Neural cell (in vitro differentiated cells): Measurements from ENCODE around the gene ACSS1. TPM values are rescaled to one million over a fixed set of nuclear protein-coding genes. Genes with fewer than 3 reads are reported as not detected.
A peak's percentile ranks its signal among the peaks of the same experiment; 100 is the strongest.

ENCODE experiments used
- H2AFZ ChIP-seq: fragments of 200-600, 300-800 bp; sonication (generic), shearing (Covaris generic); 2 replicates; pipeline ENCODE4 v1.6.0; 2014; ENCODE audit warnings: low read depth, mild to moderate bottlenecking, antibody characterized with exemption, low read length, moderate library complexity
- H3F3A ChIP-seq: fragments of 200-600 bp; shearing (Covaris generic); 2 replicates; pipeline ENCODE4 v1.6.1; 2016; ENCODE audit warnings: mild to moderate bottlenecking, moderate library complexity, mixed read lengths, antibody characterized with exemption, low read length; ENCODE audit not compliant: insufficient read depth, poor library complexity, severe bottlenecking
- H3K27ac ChIP-seq: fragments of 200-600, 300-800 bp; sonication (generic), shearing (Covaris generic); 2 replicates; pipeline ENCODE4 v1.5.1; 2014; ENCODE audit warnings: mild to moderate bottlenecking, low read length, moderate library complexity
- H3K27me3 ChIP-seq: fragments of 300-800, 200-600 bp; sonication (generic), shearing (Covaris generic); 2 replicates; pipeline ENCODE4 v1.6.0; 2014; ENCODE audit warnings: mild to moderate bottlenecking, low read depth, low read length, moderate library complexity; ENCODE audit not compliant: insufficient read depth
- H3K36me3 ChIP-seq: fragments of 300-800, 200-600 bp; sonication (generic), shearing (Covaris generic); 2 replicates; pipeline ENCODE4 v1.5.1; 2014; ENCODE audit warnings: mild to moderate bottlenecking, antibody characterized with exemption, low read length, moderate library complexity; ENCODE audit not compliant: insufficient read depth
- H3K4me2 ChIP-seq: fragments of 300-800, 200-600 bp; sonication (generic), shearing (Covaris generic); 2 replicates; pipeline ENCODE4 v1.6.0; 2014; ENCODE audit warnings: mild to moderate bottlenecking, low read length
- H3K4me3 ChIP-seq: fragments of 300-800, 200-600 bp; sonication (generic), shearing (Covaris generic); 2 replicates; pipeline ENCODE4 v1.5.1; 2014; ENCODE audit warnings: mild to moderate bottlenecking, low read length, moderate library complexity
- H3K79me2 ChIP-seq: fragments of 200-600 bp; shearing (Covaris generic); replicated peaks from 2 replicates; pipeline ENCODE4 v1.6.0; 2014; ENCODE audit warnings: mild to moderate bottlenecking, low read length, moderate library complexity; ENCODE audit not compliant: insufficient read depth
- H3K9ac ChIP-seq: fragments of 300-800, 200-600 bp; sonication (generic), shearing (Covaris generic); 2 replicates; pipeline ENCODE4 v1.6.1; 2016; ENCODE audit warnings: mild to moderate bottlenecking, low read length, mixed read lengths
- H3K9me2 ChIP-seq: fragments of 200-600 bp; shearing (Covaris generic); 2 replicates; pipeline ENCODE4 v1.6.1; 2016; ENCODE audit warnings: mild to moderate bottlenecking, low read length, mixed read lengths; ENCODE audit not compliant: insufficient read depth
- H3K9me3 ChIP-seq: fragments of 200-600, 300-800 bp; sonication (generic), shearing (Covaris generic); 2 replicates; pipeline ENCODE4 v1.6.1; 2016; ENCODE audit warnings: mild to moderate bottlenecking, mixed run types, low read length, moderate library complexity, mixed read lengths
- H4K20me1 ChIP-seq: fragments of 200-600 bp; shearing (Covaris generic); 2 replicates; pipeline ENCODE4 v1.6.1; 2016; ENCODE audit warnings: mild to moderate bottlenecking, mixed run types; ENCODE audit not compliant: insufficient read depth
- CTCF ChIP-seq: fragments of 450-650 bp; IDR thresholded peaks from 2 replicates; pipeline ENCODE4 v1.5.1; 2014; ENCODE audit warnings: antibody characterized with exemption, mild to moderate bottlenecking, moderate library complexity; ENCODE audit not compliant: poor library complexity, severe bottlenecking
- EP300 ChIP-seq: fragments of 450-650 bp; conservative IDR thresholded peaks from 2 replicates; pipeline ENCODE4 v1.6.1; 2014; ENCODE audit warnings: antibody characterized with exemption, mild to moderate bottlenecking, moderate library complexity; ENCODE audit not compliant: poor library complexity, severe bottlenecking
- EZH2 ChIP-seq: fragments of 200-600, 300-800 bp; shearing (Covaris generic), sonication (generic); IDR thresholded peaks from 2 replicates; pipeline ENCODE4 v1.6.1; 2014; ENCODE audit warnings: antibody characterized with exemption, low read length, borderline replicate concordance, mild to moderate bottlenecking; ENCODE audit not compliant: insufficient read depth, poor library complexity, severe bottlenecking
- MXI1 ChIP-seq: fragments of 450-650 bp; conservative IDR thresholded peaks from 2 replicates; pipeline ENCODE4 v1.6.1; 2014; ENCODE audit warnings: antibody characterized with exemption, mild to moderate bottlenecking; ENCODE audit not compliant: poor library complexity, severe bottlenecking
- POLR2AphosphoS5 ChIP-seq: IDR thresholded peaks from 2 replicates; pipeline ENCODE4 v1.6.1; 2012
- RAD21 ChIP-seq: fragments of 450-650 bp; conservative IDR thresholded peaks from 2 replicates; pipeline ENCODE4 v1.6.1; 2014; ENCODE audit warnings: antibody characterized with exemption, mild to moderate bottlenecking, moderate library complexity
- REST ChIP-seq: IDR thresholded peaks from 2 replicates; pipeline ENCODE4 v1.6.1; 2012; ENCODE audit warnings: borderline replicate concordance
- SMC3 ChIP-seq: fragments of 450-650 bp; conservative IDR thresholded peaks from 2 replicates; pipeline ENCODE4 v1.6.1; 2014; ENCODE audit warnings: antibody characterized with exemption, mild to moderate bottlenecking, moderate library complexity; ENCODE audit not compliant: poor library complexity
- TAF1 ChIP-seq: IDR thresholded peaks from 2 replicates; pipeline ENCODE4 v1.6.1; 2012; ENCODE audit warnings: low read depth
- polyA plus RNA-seq: library from polyadenylated mRNA; depleted of rRNA; stranded (reverse); fragments of >200 nt; gene quantifications from 2 replicates; pipeline ENCODE4 v1.2.3, GENCODE V29; 2014

ACSS1 gene
- polyA plus RNA-seq, 1 donor from 2014 or later, result not detected

GRCh38 chr20:24991897-24992486 lies 65.9 kb downstream of the ACSS1 start:
- no peak for TF ChIP-seq SMC3
- peak; percentile 0 for TF ChIP-seq RAD21
- no peak for TF ChIP-seq TAF1
- Histone ChIP-seq H3K79me2 (peaks cover 40% of the 10 kb centered on the region), H3K36me3 (no peaks in the 10 kb centered on the region), H3K9me2 (no peaks in the 10 kb centered on the region), H4K20me1 (no peaks in the 10 kb centered on the region), H3K9ac (peak overlapping the region; percentile 93), H3K27ac (peak overlapping the region; percentile 83), H3K27me3 (no peaks in the 10 kb centered on the region), H3K9me3 (no peaks in the 10 kb centered on the region), H3K4me2 (peak overlapping the region; percentile 42), H3F3A (no peaks in the 10 kb centered on the region), H3K4me3 (peak overlapping the region; percentile 97), H2AFZ (peak overlapping the region; percentile 71)

- Histone ChIP-seq H2AFZ (no peak overlapping the region), H3K9ac (no peak overlapping the region), H3K27ac (no peak overlapping the region), H3K4me3 (peak overlapping the region; percentile 97), H3K9me2 (no peaks in the 10 kb centered on the region), H4K20me1 (no peaks in the 10 kb centered on the region), H3K4me2 (peak overlapping the region; percentile 42), H3K27me3 (no peaks in the 10 kb centered on the region), H3F3A (no peaks in the 10 kb centered on the region), H3K79me2 (peaks cover 41% of the 10 kb centered on the region), H3K36me3 (no peaks in the 10 kb centered on the region), H3K9me3 (no peaks in the 10 kb centered on the region)
- TF ChIP-seq SMC3, result no peak
- TF ChIP-seq EP300, result no peak
- TF ChIP-seq TAF1, result no peak
- no peak for TF ChIP-seq REST
- TF ChIP-seq POLR2AphosphoS5, result no peak
- no peak for TF ChIP-seq EZH2
- TF ChIP-seq RAD21, result no peak
- TF ChIP-seq MXI1, result no peak
- TF ChIP-seq CTCF, result no peak
Observed at GRCh38 chr20:24990810-24991252, 67.1 kb downstream of the ACSS1 start.
